Fibroblast of skin of back (primary cell): Measurements from ENCODE around the gene FAM219A.

Experiments used
- DNase-seq: peaks from one replicate; pipeline ENCODE4 v3.0.0-alpha.2; 2013

Gene FAM219A

DNA sequence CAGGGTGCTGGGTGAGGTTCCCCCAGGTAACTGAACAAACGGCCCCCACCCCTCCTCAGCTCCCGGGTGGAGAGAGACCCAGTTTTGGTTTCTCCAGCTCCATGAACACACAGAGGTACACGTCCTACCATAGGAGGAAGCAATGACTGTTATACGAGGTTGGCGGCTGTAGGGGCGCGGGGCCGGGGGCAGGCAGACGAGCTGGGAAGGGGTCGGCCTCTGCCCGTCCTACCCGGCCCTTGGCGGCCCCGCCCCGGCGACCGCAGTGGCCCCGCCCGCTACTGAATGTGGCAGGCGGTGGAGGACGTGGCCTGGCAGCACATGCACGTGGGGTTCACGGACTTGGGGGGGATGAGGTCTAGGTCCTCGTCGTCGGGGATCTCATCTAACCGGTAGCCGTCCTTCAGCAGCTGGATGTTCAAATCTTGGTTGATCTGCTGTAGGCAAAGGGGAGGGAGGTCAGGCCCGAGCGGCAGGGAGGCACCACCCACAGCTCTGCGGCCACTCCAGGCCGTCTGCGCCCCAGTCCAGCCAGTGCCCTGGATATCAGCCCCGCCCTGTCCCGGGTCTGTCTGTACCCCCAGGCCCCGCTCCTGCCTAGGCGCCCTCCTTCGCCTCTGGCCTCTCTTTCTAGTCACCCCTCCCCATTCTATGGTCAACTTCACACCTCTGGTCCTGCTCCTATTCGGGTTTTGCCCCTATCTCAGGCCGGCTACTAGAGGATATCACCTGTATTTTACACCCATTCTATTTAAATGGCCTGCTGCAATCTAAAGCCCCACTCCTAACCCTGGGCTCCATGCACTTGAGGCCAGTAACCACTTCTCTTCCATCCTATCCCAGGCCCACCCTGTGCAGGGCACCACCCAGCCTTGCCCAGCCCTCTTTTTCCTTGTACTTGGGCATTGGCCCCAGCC, 57.4 kb downstream of the FAM219A start:
- DNase-seq = no peak

- DNase-seq = no peak
Observed at GRCh38 chr9:34400275-34400674, 58.1 kb downstream of the FAM219A start.

DNA sequence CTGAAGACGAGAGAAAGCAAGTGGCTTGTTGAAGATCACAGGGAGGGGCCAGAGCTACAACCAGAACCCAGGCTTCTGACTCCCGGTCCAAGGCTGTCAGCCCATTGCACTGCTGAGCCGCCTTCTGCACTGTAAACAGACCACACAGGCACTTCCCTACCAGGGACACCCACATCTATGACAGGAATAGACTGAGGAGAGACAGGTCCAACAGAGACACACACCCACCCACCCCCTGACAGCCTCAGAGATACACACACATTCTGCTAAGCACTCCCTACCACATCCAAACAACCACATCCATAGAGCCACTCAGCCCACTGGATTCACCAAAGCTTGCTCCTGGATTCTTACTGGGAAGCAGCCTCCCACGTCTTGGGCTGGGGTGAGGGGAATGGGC, 58.6 kb downstream of the FAM219A start:
- DNase-seq = no peak

- DNase-seq = no peak
Observed at GRCh38 chr9:34398875-34399274, 59.5 kb downstream of the FAM219A start.

GRCh38 chr9:34396276-34397214, 61.8 kb downstream of the FAM219A start:
- no peak for DNase-seq

GRCh38 chr9:34392511-34392910, 65.9 kb downstream of the FAM219A start:
- DNase-seq = no peak

DNA sequence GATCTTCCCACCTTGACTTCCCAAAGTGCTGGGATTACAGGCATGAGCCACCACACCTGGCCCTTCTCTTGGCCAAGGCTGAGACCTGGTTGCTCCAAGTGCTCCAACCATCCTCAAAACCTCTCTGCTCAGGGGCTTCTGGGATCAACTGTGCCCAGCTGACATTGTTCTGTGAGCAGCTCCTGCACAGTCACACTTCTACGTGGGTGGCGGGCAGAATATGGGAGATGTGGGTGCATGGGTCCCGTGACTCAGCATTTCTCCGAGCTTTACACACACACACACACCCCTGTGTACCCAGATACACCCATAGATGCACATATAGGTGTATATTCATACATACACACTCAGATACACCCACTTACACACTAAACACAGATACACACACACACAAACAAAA, 71.1 kb downstream of the FAM219A start:
- no peak for DNase-seq

DNA sequence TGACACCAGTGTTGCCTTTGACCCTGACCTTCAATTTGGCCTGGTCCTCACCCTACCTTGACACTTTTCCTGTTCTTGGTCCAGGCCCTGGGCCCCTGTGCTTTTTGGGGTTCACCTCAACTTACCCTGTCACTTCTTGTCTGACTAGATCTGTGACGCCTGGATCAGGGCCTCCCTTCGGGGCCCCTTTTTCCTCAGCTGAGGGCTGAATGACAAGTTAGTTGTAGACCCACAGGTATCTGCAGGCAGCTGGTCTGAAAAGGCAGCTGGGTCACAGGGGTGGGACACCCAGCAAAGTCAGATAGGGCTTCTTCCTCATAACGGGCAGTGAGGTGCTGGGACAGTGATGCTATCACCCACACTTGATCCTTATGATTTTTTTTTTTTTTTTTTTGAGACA, 71.7 kb downstream of the FAM219A start:
- DNase-seq = no peak

GRCh38 chr9:34385561-34386230, 72.7 kb downstream of the FAM219A start:
- DNase-seq = no peak

DNA sequence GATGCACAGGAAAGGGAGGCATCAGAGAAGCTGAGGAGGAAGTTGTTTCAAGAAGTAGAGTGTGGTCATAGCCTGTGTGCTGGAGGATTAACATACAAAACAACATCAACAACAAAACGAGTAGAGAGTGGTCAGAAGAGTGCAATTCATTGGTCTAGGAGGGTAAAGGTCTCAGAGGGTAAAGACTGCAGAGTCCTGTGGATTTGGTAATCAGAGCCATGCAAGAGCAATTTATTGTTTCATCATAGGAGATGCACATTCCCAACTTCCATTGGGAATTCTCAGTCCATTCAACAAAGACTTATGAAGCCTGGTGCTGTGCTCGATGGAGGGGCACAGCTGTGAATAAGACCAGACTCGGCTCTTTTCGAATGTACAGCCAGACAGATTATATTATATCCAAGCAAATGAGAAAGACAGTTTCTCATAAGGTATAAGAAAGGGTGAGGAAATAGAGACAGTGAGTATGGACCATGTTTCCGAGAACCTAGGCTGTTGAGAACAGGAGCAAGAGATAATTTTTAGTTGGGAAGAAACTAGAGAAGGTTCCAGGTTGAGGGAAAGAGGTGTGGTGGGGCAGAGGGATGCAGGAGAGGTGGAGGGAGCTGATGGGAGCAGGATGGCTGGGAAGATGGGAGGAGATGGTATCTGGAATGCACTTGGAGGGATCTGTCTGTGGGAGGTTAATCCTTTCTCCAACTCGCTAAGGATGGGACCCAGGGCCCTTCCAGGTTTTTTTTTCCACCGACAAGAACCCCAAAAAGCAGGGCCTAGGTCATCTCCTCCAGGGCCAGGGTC, 73.8 kb downstream of the FAM219A start:
- no peak for DNase-seq

GRCh38 chr9:34383904-34384303, 74.5 kb downstream of the FAM219A start:
- no peak for DNase-seq

DNA sequence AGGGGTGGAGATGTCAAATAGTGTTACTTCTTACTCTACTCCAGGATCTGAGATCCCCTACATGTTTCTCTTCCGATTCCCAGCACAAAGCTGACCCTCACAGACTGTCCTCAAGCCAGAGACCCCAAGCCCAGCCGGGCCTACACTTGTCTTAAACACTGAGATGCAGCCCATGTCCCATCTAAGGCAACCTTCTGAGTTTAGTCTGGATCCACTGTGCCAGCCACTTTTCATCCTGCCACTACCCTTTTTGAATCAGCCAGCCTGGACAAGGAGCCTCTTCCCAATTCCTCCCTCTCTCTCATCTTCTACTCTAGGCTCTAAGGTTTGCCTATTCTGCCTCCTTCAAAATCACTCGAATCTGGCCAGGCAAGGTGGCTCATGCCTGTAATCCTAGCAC, 75.5 kb downstream of the FAM219A start:
- no peak for DNase-seq

GRCh38 chr9:34382054-34382453, 76.3 kb downstream of the FAM219A start:
- DNase-seq = no peak

- DNase-seq = no peak
Observed at GRCh38 chr9:34381323-34381722, 77.0 kb downstream of the FAM219A start.

DNA sequence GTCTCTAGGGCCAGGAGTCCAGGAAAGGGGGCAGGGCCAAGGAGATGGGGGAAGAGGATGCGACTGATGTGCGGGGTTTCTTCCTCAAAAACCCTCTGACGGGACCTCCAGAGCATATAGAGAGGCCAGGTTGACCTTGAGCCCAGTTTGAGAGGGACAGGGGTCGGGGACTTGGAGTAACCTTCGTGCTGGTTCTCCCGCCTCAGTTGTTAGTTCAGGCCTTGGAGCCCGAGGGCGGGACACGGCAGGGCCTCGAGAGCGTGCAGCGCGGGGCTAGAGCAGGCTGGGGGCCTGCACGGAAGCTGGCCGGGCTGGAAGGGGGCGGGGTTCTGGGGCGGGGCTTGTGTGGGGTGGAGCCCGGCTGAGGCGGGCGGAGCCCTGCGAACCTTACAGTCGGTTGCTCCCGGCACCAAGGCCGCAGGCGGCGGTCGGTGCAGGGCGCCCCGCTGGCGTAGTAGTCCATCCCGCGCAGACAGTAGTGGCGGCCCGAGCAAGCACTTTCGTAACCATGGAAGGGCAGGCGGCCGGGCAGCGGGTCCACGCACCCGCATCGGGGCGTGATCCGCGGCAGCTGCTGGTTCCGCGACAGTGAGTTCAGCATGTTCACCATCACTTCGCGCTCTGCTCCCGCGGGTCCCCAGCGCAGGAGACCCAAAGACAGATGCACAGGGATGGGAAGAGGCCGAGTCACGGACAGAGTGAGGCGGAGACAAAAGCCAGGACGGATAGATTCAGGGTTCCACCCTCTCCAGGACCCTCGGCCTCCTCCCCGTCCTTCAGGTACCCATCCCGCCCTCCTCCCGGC, 77.7 kb downstream of the FAM219A start:
- DNase-seq = peak; percentile 73

- DNase-seq = no peak
Observed at GRCh38 chr9:34380034-34380510, 78.3 kb downstream of the FAM219A start.

GRCh38 chr9:34379334-34380033, 78.9 kb downstream of the FAM219A start:
- DNase-seq = peak; percentile 73

DNA sequence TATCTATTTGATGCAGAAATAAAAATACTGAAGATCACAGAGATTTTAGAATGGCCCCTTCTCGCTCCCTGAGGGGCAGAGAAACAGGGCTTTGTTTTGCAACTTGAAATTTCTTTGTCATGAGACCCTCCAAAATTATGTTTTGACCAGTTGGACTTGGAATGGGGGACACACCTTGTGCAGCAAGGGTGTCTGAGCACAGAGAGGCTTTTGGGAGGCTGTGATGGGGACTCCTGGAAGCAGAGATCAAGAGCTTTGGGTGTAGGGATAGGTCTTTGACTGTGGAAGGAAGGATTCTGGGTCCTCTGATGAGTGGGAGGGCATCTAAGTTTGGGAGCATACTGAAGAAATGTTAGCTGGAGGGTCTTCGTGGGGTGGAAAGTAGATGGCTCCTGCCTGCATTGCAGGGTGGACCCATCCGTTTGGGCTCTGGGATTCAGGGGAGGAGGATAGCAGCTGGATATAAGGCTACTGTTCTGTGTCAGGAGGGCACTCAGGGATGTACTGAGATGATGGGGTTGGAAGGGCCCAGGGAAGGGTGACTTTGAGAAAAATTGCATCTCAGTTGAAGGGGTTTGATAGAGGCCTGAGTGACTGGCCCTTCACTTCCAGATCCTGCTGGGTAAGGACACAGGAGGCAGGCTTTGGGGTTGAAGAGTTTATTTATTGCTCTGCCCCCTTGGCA, 79.9 kb downstream of the FAM219A start:
- no peak for DNase-seq

- DNase-seq = no peak
Observed at GRCh38 chr9:34377404-34377746, 81.0 kb downstream of the FAM219A start.
